Measurements from ENCODE around the gene BPIFB1.

GRCh38 chr20:33275871-33276270, 7.1 kb upstream of the BPIFB1 start:
- TF ChIP-seq CTCF (IDR thresholded peaks at IDR 0.05) (no peak), POLR2AphosphoS5 (IDR thresholded peaks at IDR 0.05) (no peak), EP300 (IDR thresholded peaks at IDR 0.05) (no peak), POLR2A (IDR thresholded peaks at IDR 0.05) (no peak)

All from sigmoid colon (tissue), 4 donors.